HG03108 (cell line): ENCODE results near the gene SLC66A3.
A peak's percentile ranks its signal among the peaks of the same experiment; 100 is the strongest.

Source experiments
- ATAC-seq: cut with Tn5 transposase; IDR thresholded peaks from one replicate; pipeline ENCODE4 v1.9.1; 2021; ENCODE audit warnings: moderate library complexity; ENCODE audit not compliant: unreplicated experiment

The SLC66A3 gene

DNA sequence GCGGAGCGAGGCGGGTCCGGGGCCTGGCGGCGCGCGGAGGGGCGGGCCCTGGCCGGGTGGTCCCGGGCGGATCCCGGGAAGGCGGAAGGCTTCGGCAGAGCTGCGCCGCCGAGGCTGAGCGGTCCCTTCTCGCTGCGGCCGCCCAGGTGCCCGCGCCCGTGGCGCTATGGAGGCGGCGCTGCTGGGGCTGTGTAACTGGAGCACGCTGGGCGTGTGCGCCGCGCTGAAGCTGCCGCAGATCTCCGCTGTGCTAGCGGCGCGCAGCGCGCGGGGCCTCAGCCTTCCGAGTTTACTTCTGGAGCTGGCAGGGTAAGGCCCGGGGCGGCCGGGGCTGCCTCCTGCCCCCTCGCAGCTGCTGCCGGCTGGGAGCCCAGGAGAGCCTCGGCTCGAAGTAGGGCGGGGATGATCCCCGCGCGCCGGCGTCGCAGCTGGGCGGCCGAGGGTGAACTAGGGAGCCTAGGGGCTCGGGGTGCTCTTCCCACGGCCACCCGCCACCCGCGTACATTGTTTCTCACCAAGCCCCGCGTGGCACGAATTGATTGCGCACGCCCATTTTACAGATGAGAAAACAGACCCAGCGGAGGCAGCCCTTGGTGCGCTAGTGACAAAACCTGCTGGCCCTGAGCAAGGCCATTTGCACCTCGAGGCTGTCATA lies at the start of gene SLC66A3:
Gene SLC66A3 (plus strand): TSS at position 87 of the 655 bp plus-strand sequence. CDS start 80 bp downstream, at position 167.
- ATAC-seq: peak; percentile 80

DNA sequence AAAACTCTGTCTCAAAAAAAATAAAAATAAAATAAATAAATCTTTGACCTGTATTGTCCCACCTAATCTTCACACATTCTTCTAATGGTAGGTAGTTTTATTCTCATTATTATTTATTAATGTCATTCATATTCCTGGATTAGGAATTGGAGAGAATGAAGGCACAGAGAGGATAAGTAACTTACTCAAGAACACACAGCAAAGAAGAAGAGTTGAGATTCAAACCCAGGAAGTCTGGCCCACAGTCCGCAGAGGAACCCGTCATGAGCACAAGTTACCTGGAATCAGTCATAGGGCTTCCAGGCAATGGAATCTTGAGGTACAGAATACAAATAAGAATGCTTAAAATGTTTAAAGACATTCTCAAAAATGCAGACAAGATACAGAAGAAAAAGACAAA lies 46.3 kb upstream of the SLC66A3 start:
- ATAC-seq: no peak

- no peak for ATAC-seq
Observed at GRCh38 chr2:11112870-11113428, 42.3 kb upstream of the SLC66A3 start.

GRCh38 chr2:11117776-11118175 lies 37.5 kb upstream of the SLC66A3 start:
- ATAC-seq: no peak

DNA sequence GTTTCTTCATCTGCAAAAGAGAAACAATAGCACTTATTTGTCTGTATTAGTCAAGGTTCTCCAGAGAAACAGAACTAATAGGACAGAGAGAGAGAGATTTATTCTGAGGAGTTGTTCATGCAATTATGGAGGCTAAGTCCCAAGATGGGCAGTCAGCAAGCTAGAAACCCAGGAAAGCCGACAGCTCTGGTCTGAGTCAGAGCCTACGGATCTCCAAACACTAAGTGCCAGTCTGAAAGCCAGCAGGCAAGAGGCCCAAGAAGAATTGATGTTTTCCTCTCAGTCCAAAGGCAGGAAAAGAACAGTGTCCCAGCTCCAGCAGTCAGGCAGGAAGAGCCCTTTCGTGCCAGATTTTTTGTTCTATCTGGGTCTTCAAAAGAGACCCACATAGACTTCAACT lies 36.5 kb upstream of the SLC66A3 start:
- no peak for ATAC-seq

DNA sequence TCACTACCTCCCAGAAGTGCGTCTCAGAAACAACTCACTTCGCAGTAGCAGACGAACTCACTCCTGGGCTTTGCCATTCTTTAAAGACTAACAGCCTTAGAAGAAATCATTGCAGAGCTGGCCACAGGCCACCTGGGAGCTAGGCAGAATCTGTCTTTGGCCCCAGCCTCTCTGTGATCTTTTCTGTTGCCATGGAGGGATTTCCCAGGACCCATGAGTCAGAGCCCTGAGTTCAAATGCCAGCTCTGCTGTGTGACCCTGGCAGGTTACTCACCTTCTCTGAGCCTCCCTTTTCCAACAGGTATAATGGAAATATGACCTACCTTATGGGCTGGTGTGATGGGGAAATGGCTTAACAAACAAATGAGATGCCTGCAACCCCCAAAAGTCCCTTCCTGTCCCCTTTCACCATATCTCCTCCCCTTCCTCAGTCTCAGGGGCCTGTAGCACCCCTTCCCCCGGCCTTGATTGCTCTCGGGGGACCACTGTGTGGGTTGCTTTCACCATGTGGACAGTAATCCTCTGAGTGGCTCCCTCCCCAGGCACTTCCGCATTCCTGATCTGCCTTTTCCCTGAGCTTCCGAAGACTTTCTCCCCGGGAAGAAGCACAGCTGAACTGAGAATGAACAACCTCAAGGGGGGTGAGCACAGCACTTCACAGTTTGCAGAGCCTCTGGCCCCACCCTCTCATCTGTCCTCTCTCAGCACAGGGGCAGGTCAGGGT lies 34.0 kb upstream of the SLC66A3 start:
- ATAC-seq: no peak

DNA sequence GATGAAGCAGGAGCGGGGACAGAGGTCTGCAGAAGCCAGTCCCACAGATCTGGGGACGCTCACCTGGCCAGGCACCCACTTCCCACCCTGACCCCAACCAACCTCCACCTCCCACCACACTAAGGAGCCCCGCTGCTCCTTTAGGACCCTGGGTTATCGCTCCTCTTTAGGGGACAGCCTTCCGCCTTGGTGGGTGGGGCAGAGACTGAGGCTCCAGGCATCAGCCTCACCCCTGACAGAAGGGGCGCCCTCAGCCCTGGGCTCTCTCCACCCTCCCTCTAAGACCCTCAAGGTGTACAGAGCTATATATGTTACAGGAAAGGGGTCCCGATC lies 33.5 kb upstream of the SLC66A3 start:
- ATAC-seq: no peak

DNA sequence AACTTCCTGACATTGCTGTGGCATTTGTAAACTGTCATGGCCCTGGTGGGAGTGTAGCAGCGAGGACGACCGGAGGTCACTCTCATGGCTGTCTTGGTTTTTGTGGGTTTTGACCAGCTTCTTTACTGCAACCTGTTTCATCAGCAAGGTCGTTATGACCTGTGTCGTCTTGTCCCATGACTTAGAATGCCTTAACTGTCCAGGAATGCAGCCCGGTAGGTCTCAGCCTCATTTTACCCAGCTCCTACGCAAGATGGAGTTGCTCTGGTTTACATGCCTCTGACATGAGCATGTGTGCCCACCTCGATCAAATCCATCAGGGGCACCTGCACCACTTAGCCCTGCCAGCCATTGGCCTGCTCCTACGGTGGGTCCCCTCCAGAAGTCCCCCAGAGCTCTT lies 32.9 kb upstream of the SLC66A3 start:
- no peak for ATAC-seq

- no peak for ATAC-seq
Observed at GRCh38 chr2:11123001-11123809, 32.1 kb upstream of the SLC66A3 start.

DNA sequence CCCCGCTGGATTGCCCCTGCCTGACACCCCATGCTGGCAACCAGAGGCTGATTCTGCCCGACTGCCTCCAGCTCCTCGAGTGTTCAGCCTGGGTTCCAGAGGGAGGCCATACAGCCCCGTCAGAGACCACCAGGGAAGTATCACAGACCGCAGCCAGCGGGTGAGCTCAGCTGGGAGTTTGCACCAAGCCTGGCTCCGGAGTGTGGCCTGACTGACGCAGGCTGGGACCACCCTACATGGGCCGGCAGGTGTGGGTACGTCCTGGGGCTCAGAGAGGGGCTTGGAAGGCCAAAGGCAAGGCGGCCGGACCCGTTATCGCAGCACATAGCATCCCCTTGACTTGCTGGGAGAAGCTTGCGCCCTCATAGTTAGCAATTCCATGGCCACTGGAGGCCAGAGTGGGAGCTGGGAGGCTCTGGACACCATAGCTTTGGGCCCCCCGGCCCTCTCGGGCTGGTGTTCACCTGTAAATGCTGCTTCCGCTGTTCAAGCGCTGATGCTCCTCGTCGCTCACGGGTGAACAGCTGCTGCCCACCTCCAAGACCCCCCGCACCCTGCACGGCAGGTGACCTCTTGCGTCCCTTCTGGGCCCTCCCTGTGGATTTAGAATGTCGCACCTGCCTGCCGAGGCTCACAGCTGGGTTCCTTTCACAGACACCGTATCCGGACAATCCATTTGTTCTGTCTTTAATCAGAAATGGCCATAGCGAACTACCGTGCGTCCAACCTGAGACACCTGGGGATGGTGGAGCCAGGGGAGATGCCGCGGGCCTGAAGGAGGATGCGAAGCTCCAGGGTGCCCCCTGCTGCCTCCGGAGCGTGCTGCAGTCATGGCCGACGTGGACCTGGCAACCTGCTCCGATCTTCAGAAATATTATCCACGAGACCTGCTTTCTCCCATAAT lies 31.2 kb upstream of the SLC66A3 start:
- ATAC-seq: no peak

DNA sequence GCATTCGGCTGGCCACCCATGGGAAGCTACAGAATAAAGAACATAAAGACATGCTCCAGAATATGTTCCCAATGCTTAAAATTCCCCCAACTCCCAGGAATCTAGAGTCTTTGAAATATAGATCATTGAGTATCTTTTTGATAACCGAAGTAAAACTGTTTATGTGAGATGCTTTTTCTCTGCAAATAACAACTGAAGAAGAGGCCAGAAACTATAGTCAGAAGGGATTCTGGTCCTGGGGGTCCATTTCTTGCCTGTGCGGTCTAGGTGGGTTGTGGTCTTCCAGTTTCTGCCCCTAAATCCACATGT lies 30.6 kb upstream of the SLC66A3 start:
- ATAC-seq: no peak

- ATAC-seq: no peak
Observed at GRCh38 chr2:11127761-11128160, 27.5 kb upstream of the SLC66A3 start.

GRCh38 chr2:11128243-11128951 lies 26.9 kb upstream of the SLC66A3 start:
- ATAC-seq: no peak

DNA sequence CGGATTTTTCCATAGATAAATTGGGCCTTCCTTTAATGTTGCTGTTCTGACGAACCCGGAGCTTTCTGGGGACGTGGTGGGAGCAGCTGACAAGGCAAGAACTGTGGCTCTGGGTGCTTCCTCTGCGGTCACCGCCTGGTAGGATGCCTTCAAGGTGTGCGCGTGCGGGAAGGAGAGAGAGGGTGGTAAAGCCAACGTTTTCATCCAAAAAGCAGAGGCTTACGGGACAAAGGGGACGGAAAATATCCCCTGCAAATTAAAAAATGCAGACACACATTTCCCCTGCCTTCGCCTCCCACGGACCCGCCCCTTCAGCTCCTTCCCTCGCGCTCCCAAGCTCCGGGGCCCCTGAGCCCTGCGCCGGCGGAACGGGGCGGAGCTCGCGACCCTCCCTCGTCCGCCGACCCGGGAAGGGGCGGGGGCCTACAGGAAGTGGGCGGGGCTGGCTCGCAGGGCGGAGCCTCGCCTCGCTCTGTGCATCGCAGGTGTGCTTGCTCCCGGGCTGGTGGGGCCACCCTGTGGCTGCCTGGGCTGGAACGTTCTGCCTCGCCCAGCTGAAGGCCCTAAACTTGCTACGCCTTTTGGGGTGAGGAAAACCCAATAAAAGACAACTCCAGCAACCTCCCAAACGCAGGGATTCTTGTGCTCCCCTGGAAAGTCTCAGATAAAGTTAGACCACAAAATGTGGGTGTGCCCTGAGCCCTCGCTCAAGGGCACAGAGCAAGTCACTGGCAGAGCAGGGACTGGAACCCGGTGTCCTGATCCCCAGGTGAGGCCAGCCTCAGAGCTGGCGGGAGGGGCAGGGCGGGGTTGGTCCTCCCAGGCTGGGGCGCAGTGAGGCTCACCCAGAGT lies 25.4 kb upstream of the SLC66A3 start:
- ATAC-seq: peak; percentile 80

- ATAC-seq: no peak
Observed at GRCh38 chr2:11131166-11131920, 23.9 kb upstream of the SLC66A3 start.

DNA sequence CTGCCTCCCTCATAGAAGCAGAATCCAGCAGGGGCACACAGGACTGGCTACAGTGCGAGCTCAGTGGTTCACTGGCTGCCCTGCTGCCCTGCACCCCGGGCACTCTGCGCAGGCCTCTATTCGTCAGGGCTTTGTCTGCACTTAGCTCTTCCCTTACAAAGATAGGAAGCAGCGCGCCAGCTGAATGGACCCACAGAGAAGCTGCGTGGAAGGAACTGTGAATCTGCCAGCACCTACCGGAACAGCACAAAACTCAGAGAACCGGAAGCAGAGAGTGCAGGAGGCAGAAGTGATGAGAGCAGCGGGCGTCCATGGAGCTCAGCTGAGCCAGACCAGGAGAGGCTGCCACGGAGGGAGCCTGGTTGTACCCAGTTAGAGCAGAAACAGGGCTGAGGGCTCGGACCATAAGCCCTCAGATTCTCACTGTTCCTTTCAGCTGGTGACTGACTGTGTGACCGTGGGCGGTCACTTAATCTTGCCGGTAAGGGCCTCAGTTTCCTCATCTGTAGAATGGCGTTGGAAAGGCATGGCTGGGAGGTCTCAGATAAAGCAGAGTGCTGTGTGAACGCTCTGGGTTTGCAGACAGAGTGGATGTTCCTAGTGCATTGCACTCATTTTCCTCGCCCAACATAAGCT lies 23.1 kb upstream of the SLC66A3 start:
- no peak for ATAC-seq

- ATAC-seq: no peak
Observed at GRCh38 chr2:11133238-11133935, 21.9 kb upstream of the SLC66A3 start.
